Adrenal gland (tissue), 12 donors: ENCODE measurements around the gene JSRP1. TPM values are rescaled to one million over a fixed set of nuclear protein-coding genes. Genes with fewer than 3 reads are reported as not detected.

Experiments used
- DNase-seq, 7 donors: peaks; one replicate each; pipeline ENCODE4 v3.0.0-alpha.2; 2019 to 2020
- H3K27ac ChIP-seq, 5 donors: fragments of 200-600 bp; sonication (generic) in 4 of 5; 1 replicate in 3 of 5; 2 replicates in 2 of 5; pipeline versions ENCODE4 v1.5.1 to v1.8.0; 2016 to 2020; ENCODE audit warnings: mild to moderate bottlenecking in 1 of 5
- H3K27me3 ChIP-seq: fragments of 200-600 bp; 2 replicates; pipeline ENCODE4 v1.8.0; 2021
- H3K36me3 ChIP-seq, 2 donors: fragments of 200-600 bp; replicated peaks in 1 of 2; 1 replicate in 1 of 2; 2 replicates in 1 of 2; pipeline versions ENCODE4 v1.5.1 to v1.8.0; 2018 to 2022
- H3K4me1 ChIP-seq, 2 donors: fragments of 200-600 bp; replicated peaks in 1 of 2; 1 replicate in 1 of 2; 2 replicates in 1 of 2; pipeline versions ENCODE4 v1.5.1 to v1.8.0; 2018 to 2021
- H3K4me3 ChIP-seq, 4 donors: fragments of 200-600 bp; sonication (generic) in 3 of 4; one replicate each; pipeline ENCODE4 v1.5.1; 2016 to 2018
- H3K9me3 ChIP-seq, 3 donors: fragments of 200-600 bp; sonication (generic) in 1 of 3; replicated peaks in 1 of 3; 1 replicate in 2 of 3; 2 replicates in 1 of 3; pipeline versions ENCODE4 v1.5.1 to v1.8.0; 2016 to 2021
- CTCF ChIP-seq, 6 experiments: fragments of 450-650 bp in 4 of 6; fragments of 200-600 bp in 2 of 6; sonication (generic) in 1 of 6; IDR thresholded peaks; 1 replicate in 5 of 6; 2 replicates in 1 of 6; pipeline versions ENCODE4 v1.5.1 to v1.8.0; 2016 to 2021; ENCODE audit warnings: antibody characterized with exemption in 6 of 6, mild to moderate bottlenecking in 2 of 6, moderate library complexity in 1 of 6
- POLR2A ChIP-seq, 2 donors: fragments of 450-650 bp; IDR thresholded peaks; one replicate each; pipeline ENCODE4 v1.6.1; 2017; ENCODE audit warnings: antibody characterized with exemption in 2 of 2, mild to moderate bottlenecking in 2 of 2, moderate library complexity in 1 of 2
- whole genome bisulfite sequencing, 4 donors: extraction: QIAGEN DNeasy Blood & Tissue Kit in 2 of 4; methylation state at CpG; one replicate each; pipeline versions ENCODE4 v1.1.5 to v1.1.7; 2013 to 2017; 5-methylcytosine and 5-hydroxymethylcytosine counted together
- intact Hi-C, 2 donors: fragments of 100-400 bp; cut with DNase I; formaldehyde crosslinking; loops; one replicate each; pipeline versions ENCODE4 v1.14.1 to v1.15.0; 2022 to 2023
- polyA plus RNA-seq, 3 donors: library from polyadenylated mRNA; stranded (reverse); fragments of 200-250 nt in 2 of 3; fragments of 350-450 nt in 1 of 3; fragmentation: Illumina TruSeq in 1 of 3; extraction: RNeasy Lipid Tissue Mini Kit (QIAGEN cat#74804) in 1 of 3; gene quantifications; one replicate each; pipeline ENCODE4 v1.2.3, GENCODE V29; 2013 to 2014
- total RNA-seq, 9 donors: library from RNA; depleted of rRNA in 4 of 9; stranded (reverse); fragments of >200 nt in 4 of 9; fragments of 120-200 nt in 1 of 9; fragmentation: NEBNext Ultra II Directional in 1 of 9; extraction: Animal tissue kit (Norgen Biotek cat#: 25700) in 1 of 9; gene quantifications; one replicate each; pipeline versions ENCODE4 v1.1.0 to v1.2.4, GENCODE V29; 2013 to 2023
- donor health status: healthy with polysubstance abuse.
- donor health status: Bipolar disorder and iron deficiency.
- donor health status: DM: yes; HTN: yes; CAD: no.
- donor health status: DM: no; HTN: no; CAD: no.
- donor health status: DM: no; HTN: no; CAD: no.
- donor health status: DM: yes; HTN: yes; CAD: no.

JSRP1 gene
- total and polyA plus RNA-seq, 12 donors: 0.54 to 1.2 (median 0.83) TPM; not detected in 6

- no peak for TF ChIP-seq CTCF (IDR thresholded peaks at IDR 0.05)
- peak; percentile 68 to 89 for TF ChIP-seq POLR2A (IDR thresholded peaks at IDR 0.05)
- peak overlapping the region; percentile 95 to 100 (median 99) for H3K27ac ChIP-seq
- peaks cover 31 to 59% of the 10 kb centered on the region in 2 donors for H3K4me1 ChIP-seq
- peak overlapping the region; percentile 72 to 100 (median 86) for H3K4me3 ChIP-seq
- H3K27me3 ChIP-seq: no peaks in the 10 kb centered on the region
- no peaks in the 10 kb centered on the region for H3K9me3 ChIP-seq
- peaks cover 0 to 24% of the 10 kb centered on the region in 2 donors for H3K36me3 ChIP-seq
- intact Hi-C loops: loop anchor here (5.0 kb wide), 2 partner anchors 33 to 113 kb away; partner anchors contain the start of genes PLEKHJ1 (in 1 of the 2) and SF3A2 (in 1 of the 2)
- DNase-seq: peak; percentile 86 to 91 (median 87)
- WGBS, 4 donors: 0 to 2% (median 0%) methylated on average over 5 to 88 of the region's 88 CpGs
Measured at GRCh38 chr19:2270423-2271233, 14.4 kb upstream of the JSRP1 start.

- Histone ChIP-seq H3K27ac (peak overlapping the region; percentile 95 to 100 (median 99)), H3K4me3 (peak overlapping the region; percentile 72 to 100 (median 86)), H3K27me3 (no peaks in the 10 kb centered on the region), H3K36me3 (peaks cover 0 to 24% of the 10 kb centered on the region in 2 donors), H3K9me3 (no peaks in the 10 kb centered on the region), H3K4me1 (peaks cover 25 to 54% of the 10 kb centered on the region in 2 donors)
- 0 to 1% (median 1%) methylated on average over 1 to 30 of the region's 30 CpGs; no CpG with 5 or more reads in 1 of the 4 donors for WGBS, 4 donors
- TF ChIP-seq CTCF (IDR thresholded peaks at IDR 0.05) (no peak), POLR2A (IDR thresholded peaks at IDR 0.05) (no peak)
- DNase-seq: peak; percentile 74 to 84 (median 81)
- intact Hi-C loops: loop anchor here (5.0 kb wide), 2 partner anchors 33 to 113 kb away; partner anchors contain the start of genes PLEKHJ1 (in 1 of the 2) and SF3A2 (in 1 of the 2)
Measured at GRCh38 chr19:2270157-2270422, 13.9 kb upstream of the JSRP1 start.

- H3K27me3 ChIP-seq: no peaks in the 10 kb centered on the region
- 0 to 2% (median 1%) methylated on average over 12 to 103 of the region's 103 CpGs for WGBS, 4 donors
- H3K27ac ChIP-seq: peak overlapping the region; percentile 95 to 100 (median 99)
- peak; percentile 97 to 99 (median 98) for DNase-seq
- peaks cover 23 to 51% of the 10 kb centered on the region in 2 donors for H3K4me1 ChIP-seq
- peak in 3 of 6 experiments; percentile 28 to 57 (median 43) for TF ChIP-seq CTCF (IDR thresholded peaks at IDR 0.05)
- peak; percentile 100 for TF ChIP-seq POLR2A (IDR thresholded peaks at IDR 0.05)
- no peaks in the 10 kb centered on the region for H3K9me3 ChIP-seq
- H3K4me3 ChIP-seq: peak overlapping the region; percentile 72 to 100 (median 86)
- H3K36me3 ChIP-seq: peaks cover 0 to 24% of the 10 kb centered on the region in 2 donors
- intact Hi-C loops: loop anchor here (5.0 kb wide), 2 partner anchors 32 to 112 kb away; partner anchors contain the start of genes PLEKHJ1 (in 1 of the 2) and SF3A2 (in 1 of the 2)
Measured at GRCh38 chr19:2269244-2270156, 13.3 kb upstream of the JSRP1 start.
